Measurements from ENCODE around the gene ATP6V0C.

Gene ATP6V0C

GRCh38 chr16:2520784-2521531, 7.2 kb downstream of the ATP6V0C start:
- H3K4me1 ChIP-seq (ENCODE audit: insufficient read depth, low read length, poor library complexity, severe bottlenecking), result peaks cover 2% of the 10 kb centered on the region

GRCh38 chr16:2523801-2524231, 10.1 kb downstream of the ATP6V0C start:
- H3K4me3 ChIP-seq (ENCODE audit: low read length, poor library complexity, severe bottlenecking), result no peak overlapping the region
- H3F3A ChIP-seq (ENCODE audit: low read depth), result no peaks in the 10 kb centered on the region
- no peaks in the 10 kb centered on the region for H3K9me3 ChIP-seq (ENCODE audit: insufficient read depth, low read depth, low read length)
- no peak overlapping the region for H2AFZ ChIP-seq (ENCODE audit: low read length)
- H3K9me2 ChIP-seq (replicated peaks; ENCODE audit: low read depth, low read length), result no peaks in the 10 kb centered on the region
- H3K4me1 ChIP-seq (ENCODE audit: insufficient read depth, low read length, poor library complexity, severe bottlenecking), result no peaks in the 10 kb centered on the region
- H3K4me2 ChIP-seq (ENCODE audit: low read depth, low read length, poor library complexity, severe bottlenecking), result no peak overlapping the region
- no peaks in the 10 kb centered on the region for H4K20me1 ChIP-seq (ENCODE audit: insufficient read depth, low read length, poor library complexity, severe bottlenecking)
- no peaks in the 10 kb centered on the region for H3K27me3 ChIP-seq (ENCODE audit: insufficient read depth, low read length, poor library complexity, severe bottlenecking)
- no peak overlapping the region for H3K9ac ChIP-seq (ENCODE audit: low read depth, low read length, poor library complexity, severe bottlenecking)
- no peaks in the 10 kb centered on the region for H3K36me3 ChIP-seq (ENCODE audit: insufficient read depth, low read length)
- no peak for TF ChIP-seq CTCF (conservative IDR thresholded peaks at IDR 0.05; ENCODE audit: low read length)
- TF ChIP-seq EZH2phosphoT487 (IDR thresholded peaks at IDR 0.05; ENCODE audit: borderline replicate concordance), result no peak
- H3K79me2 ChIP-seq (ENCODE audit: insufficient read depth, low read length), result 0 out of 2 replicates have a peak, but pooled peaks cover 5% of the 10 kb centered on the region

More at GRCh38 chr16:2520784-2521531, 7.2 kb downstream of the ATP6V0C start:
- Histone ChIP-seq H3K4me2 (ENCODE audit: low read depth, low read length, poor library complexity, severe bottlenecking) (peak overlapping the region; percentile 46), H3K79me2 (ENCODE audit: insufficient read depth, low read length) (peaks cover 31% of the 10 kb centered on the region), H3K4me3 (ENCODE audit: low read length, poor library complexity, severe bottlenecking) (peak overlapping the region; percentile 65), H4K20me1 (ENCODE audit: insufficient read depth, low read length, poor library complexity, severe bottlenecking) (no peaks in the 10 kb centered on the region), H2AFZ (ENCODE audit: low read length) (no peak overlapping the region), H3K9me3 (ENCODE audit: insufficient read depth, low read depth, low read length) (no peaks in the 10 kb centered on the region), H3K27me3 (ENCODE audit: insufficient read depth, low read length, poor library complexity, severe bottlenecking) (no peaks in the 10 kb centered on the region), H3K9me2 (replicated peaks; ENCODE audit: low read depth, low read length) (no peaks in the 10 kb centered on the region), H3K36me3 (ENCODE audit: insufficient read depth, low read length) (no peaks in the 10 kb centered on the region), H3F3A (ENCODE audit: low read depth) (no peaks in the 10 kb centered on the region), H3K9ac (ENCODE audit: low read depth, low read length, poor library complexity, severe bottlenecking) (no peak overlapping the region)
- TF ChIP-seq EZH2phosphoT487 (IDR thresholded peaks at IDR 0.05; ENCODE audit: borderline replicate concordance), result no peak
- TF ChIP-seq CTCF (conservative IDR thresholded peaks at IDR 0.05; ENCODE audit: low read length), result no peak

GRCh38 chr16:2524339-2524938, 10.7 kb downstream of the ATP6V0C start:
- H3K9me2 ChIP-seq (replicated peaks; ENCODE audit: low read depth, low read length), result no peaks in the 10 kb centered on the region
- no peaks in the 10 kb centered on the region for H3K9me3 ChIP-seq (ENCODE audit: insufficient read depth, low read depth, low read length)
- no peaks in the 10 kb centered on the region for H3F3A ChIP-seq (ENCODE audit: low read depth)
- H3K79me2 ChIP-seq (ENCODE audit: insufficient read depth, low read length), result 0 out of 2 replicates have a peak, but pooled peaks cover 5% of the 10 kb centered on the region
- H3K36me3 ChIP-seq (ENCODE audit: insufficient read depth, low read length), result no peaks in the 10 kb centered on the region
- H3K4me2 ChIP-seq (ENCODE audit: low read depth, low read length, poor library complexity, severe bottlenecking), result no peak overlapping the region
- no peak overlapping the region for H2AFZ ChIP-seq (ENCODE audit: low read length)
- no peak overlapping the region for H3K9ac ChIP-seq (ENCODE audit: low read depth, low read length, poor library complexity, severe bottlenecking)
- H3K27me3 ChIP-seq (ENCODE audit: insufficient read depth, low read length, poor library complexity, severe bottlenecking), result no peaks in the 10 kb centered on the region
- H4K20me1 ChIP-seq (ENCODE audit: insufficient read depth, low read length, poor library complexity, severe bottlenecking), result no peaks in the 10 kb centered on the region
- TF ChIP-seq CTCF (conservative IDR thresholded peaks at IDR 0.05; ENCODE audit: low read length) (no peak), EZH2phosphoT487 (IDR thresholded peaks at IDR 0.05; ENCODE audit: borderline replicate concordance) (no peak)
- no peak overlapping the region for H3K4me3 ChIP-seq (ENCODE audit: low read length, poor library complexity, severe bottlenecking)
- H3K4me1 ChIP-seq (ENCODE audit: insufficient read depth, low read length, poor library complexity, severe bottlenecking), result no peaks in the 10 kb centered on the region
